Fibroblast of the aortic adventitia (primary cell): Measurements from ENCODE around the gene NOL7. TPM values are rescaled to one million over a fixed set of nuclear protein-coding genes. Genes with fewer than 3 reads are reported as not detected.

Source experiments
- DNase-seq: peaks from one replicate; pipeline ENCODE4 v3.0.0-alpha.2; 2010; ENCODE audit warnings: low read depth
- H3K4me3 ChIP-seq: 2 replicates; pipeline ENCODE4 v1.5.1; 2011; ENCODE audit warnings: low read depth, mild to moderate bottlenecking, control low read depth, low read length, moderate library complexity
- total RNA-seq: library from RNA; depleted of rRNA; stranded (reverse); fragments of >200 nt; gene quantifications from 2 replicates; pipeline ENCODE4 v1.2.3, GENCODE V29; 2012; ENCODE audit warnings: low replicate concordance
- TF ChIP-seq, protein P1 (sequence below): IDR thresholded peaks from 2 replicates; pipeline ENCODE4 v1.5.1; 2011; ENCODE audit warnings: mild to moderate bottlenecking, low read length, control low read depth, inconsistent platforms; ENCODE audit not compliant: insufficient read depth

NOL7 gene
- total RNA-seq, 1 donor: 64.6 TPM

GRCh38 chr6:13638626-13639025 lies 23.5 kb downstream of the NOL7 start:
- no peak for DNase-seq
- H3K4me3 ChIP-seq: no peak overlapping the region
- TF ChIP-seq, protein P1, sequence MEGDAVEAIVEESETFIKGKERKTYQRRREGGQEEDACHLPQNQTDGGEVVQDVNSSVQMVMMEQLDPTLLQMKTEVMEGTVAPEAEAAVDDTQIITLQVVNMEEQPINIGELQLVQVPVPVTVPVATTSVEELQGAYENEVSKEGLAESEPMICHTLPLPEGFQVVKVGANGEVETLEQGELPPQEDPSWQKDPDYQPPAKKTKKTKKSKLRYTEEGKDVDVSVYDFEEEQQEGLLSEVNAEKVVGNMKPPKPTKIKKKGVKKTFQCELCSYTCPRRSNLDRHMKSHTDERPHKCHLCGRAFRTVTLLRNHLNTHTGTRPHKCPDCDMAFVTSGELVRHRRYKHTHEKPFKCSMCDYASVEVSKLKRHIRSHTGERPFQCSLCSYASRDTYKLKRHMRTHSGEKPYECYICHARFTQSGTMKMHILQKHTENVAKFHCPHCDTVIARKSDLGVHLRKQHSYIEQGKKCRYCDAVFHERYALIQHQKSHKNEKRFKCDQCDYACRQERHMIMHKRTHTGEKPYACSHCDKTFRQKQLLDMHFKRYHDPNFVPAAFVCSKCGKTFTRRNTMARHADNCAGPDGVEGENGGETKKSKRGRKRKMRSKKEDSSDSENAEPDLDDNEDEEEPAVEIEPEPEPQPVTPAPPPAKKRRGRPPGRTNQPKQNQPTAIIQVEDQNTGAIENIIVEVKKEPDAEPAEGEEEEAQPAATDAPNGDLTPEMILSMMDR: no peak

DNA sequence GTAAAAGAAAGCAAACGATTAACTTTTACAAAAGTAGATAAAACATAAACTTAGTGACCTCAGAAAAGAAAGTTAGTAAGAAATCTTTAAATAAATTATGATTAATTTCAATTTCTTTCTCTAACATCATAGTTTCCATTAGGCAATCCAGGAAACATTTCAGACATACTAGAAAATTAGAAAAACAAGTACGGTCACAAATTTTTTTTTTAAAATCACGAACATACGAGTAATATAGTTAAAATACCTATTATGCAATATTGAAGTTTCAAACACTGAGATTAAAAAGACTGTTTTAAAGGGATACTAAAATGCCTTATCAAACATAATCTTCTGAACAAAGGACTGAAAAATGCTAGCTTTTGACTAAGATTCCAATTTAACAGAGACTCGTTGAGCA lies 26.2 kb downstream of the NOL7 start:
- peak; percentile 69 for DNase-seq

GRCh38 chr6:13643125-13643524 lies 28.0 kb downstream of the NOL7 start:
- TF ChIP-seq, protein P1: no peak
- no peak overlapping the region for H3K4me3 ChIP-seq
- no peak for DNase-seq

More for the DNA sequence above, 26.2 kb downstream of the NOL7 start:
- TF ChIP-seq, protein P1: no peak
- no peak overlapping the region for H3K4me3 ChIP-seq

GRCh38 chr6:13648850-13649249 lies 33.7 kb downstream of the NOL7 start:
- TF ChIP-seq, protein P1: no peak
- no peak overlapping the region for H3K4me3 ChIP-seq

GRCh38 chr6:13649393-13649792 lies 34.3 kb downstream of the NOL7 start:
- TF ChIP-seq, protein P1: no peak
- DNase-seq: no peak
- H3K4me3 ChIP-seq: no peak overlapping the region

More at GRCh38 chr6:13648850-13649249, 33.7 kb downstream of the NOL7 start:
- no peak for DNase-seq

GRCh38 chr6:13653296-13653695 lies 38.2 kb downstream of the NOL7 start:
- DNase-seq: peak; percentile 58
- no peak overlapping the region for H3K4me3 ChIP-seq
- TF ChIP-seq, protein P1: no peak

GRCh38 chr6:13654496-13654895 lies 39.4 kb downstream of the NOL7 start:
- no peak overlapping the region for H3K4me3 ChIP-seq
- DNase-seq: no peak
- TF ChIP-seq, protein P1: no peak
